AG08396 (cell line): ENCODE measurements around the gene CAV3.

Source experiments
- DNase-seq: peaks from one replicate; pipeline ENCODE4 v3.0.0; 2012; ENCODE audit warnings: low spot score, mixed read lengths

The CAV3 gene

DNA sequence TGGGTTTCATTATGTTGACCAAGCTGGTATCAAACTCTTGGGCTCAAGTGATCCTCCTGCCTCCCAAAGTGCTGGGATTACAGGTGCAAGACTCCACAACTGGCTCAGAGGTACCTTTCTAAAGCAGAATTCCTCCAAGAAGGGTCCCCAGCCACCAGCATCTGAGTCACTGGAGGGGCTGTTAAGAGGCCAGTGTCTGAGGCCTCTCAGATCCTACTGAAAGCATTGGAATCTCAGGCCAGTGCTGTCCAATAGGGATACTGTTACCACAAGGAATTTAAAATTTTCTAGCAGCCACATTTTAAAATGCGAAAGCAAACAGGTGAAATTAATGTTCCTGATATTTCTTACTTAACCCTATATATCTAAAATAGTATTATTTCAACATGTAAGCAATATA lies 1.3 kb downstream of the CAV3 start:
- DNase-seq: no peak

DNA sequence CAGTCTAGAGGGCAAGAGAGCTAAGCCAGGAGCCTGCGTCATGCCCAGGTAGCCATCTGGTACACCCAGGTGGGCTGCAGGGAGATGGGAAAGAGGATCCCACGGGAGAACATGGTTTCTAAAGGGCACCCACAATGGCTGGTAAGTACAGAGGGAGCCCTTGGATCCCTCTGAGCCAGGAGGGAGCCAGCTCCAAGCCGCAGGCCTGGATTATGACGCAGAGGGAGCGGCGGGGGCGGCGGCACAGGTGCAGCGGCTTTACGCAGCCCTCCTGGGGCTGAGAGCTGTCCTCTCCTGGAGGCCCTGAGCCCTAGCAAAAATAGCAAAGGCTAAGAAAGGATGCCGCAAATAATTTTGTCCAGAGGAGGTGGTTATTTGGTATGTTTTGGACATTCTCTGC lies 2.8 kb downstream of the CAV3 start:
- DNase-seq: no peak

DNA sequence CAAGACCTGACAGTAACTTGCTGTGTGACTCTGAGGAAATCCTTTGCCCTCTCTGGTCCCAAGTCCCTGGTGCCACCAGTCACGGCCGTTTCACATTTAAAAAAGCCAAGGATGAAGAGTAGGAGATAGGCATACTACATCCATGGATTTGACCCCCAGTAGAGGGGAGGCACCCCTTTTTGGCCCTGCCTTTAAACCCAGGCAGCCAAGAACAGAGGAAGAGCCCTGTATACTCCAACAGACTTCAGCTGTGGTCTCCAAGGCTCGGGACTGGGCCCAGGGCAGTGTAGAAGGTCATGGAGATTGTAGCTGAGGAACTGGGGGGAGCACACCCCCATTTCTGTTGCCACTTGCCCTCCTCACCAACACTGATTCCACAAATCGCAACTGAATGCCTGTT lies 3.7 kb downstream of the CAV3 start:
- no peak for DNase-seq

DNA sequence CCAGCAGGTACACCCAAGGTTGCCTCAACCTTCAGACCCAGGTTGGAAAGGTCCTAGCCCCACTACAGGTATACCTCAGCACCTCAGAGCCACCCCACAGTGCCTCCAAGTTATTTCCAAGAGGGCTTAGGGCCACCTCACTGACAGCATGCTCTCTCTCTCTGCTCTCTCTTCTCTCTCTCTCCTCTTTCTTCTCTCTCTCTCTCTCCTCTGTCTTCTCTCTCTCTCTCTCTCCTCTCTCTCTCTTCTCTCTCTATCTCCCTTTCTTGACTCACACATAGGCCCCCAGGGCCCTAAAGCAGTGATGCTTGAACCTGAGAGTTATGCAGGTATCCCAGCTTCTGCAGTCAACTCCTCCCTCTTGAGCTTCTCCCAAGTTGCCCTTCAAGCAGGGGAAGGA lies 4.2 kb downstream of the CAV3 start:
- no peak for DNase-seq

DNA sequence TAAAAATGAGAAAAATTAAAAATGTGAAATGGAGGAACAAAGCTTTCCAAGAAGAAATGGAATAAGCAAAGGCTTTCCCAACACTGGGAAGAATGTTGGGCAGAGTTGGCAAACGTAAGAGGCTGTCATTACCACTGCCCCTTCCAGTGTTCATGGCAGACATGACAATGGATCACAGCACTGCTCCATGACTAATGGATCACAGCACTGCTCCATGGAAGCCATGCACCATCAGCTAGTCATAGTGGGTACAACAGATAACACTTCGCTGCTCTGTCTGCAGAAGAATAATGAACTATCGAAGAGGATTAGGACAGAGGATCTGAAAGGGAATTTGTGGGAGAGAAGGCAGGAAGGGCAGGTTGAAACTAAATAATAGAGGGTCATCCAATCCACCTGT lies 5.0 kb downstream of the CAV3 start:
- DNase-seq: no peak

DNA sequence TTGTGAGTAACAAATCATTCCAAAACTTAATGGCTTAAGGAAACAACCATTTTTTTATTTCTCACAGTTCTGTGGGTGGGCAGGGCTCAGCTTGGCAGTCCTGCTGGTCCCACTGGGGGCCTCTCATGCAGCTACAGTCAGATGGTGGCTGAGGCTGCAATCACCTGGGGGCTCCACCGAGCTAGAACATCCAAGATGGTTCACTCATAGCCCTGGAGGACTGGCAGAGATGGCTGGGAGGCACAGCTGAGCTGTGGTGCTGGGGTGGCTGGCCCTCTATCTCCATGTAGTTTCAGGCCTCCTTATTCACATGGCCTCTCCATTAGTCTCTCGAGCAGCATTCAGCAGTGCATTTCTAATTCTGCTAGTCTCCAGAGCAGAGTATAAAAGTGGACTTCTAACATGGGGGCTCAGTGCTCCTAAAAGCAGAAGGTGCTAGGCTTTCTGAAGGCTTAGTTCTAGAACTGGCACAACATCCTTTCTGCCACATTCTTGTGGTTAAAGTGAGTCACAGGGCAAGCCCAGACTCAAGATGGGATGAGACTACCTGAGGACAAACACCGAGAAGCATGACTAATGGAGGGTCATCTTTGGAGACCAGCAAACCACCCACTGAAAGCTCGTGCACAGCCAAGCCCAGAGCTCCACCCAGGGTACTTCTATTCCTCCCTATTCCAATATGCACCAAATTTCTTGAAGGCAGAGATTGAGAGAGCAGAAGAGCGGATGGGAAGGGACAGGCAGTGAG lies 6.3 kb downstream of the CAV3 start:
- peak; percentile 68 for DNase-seq

DNA sequence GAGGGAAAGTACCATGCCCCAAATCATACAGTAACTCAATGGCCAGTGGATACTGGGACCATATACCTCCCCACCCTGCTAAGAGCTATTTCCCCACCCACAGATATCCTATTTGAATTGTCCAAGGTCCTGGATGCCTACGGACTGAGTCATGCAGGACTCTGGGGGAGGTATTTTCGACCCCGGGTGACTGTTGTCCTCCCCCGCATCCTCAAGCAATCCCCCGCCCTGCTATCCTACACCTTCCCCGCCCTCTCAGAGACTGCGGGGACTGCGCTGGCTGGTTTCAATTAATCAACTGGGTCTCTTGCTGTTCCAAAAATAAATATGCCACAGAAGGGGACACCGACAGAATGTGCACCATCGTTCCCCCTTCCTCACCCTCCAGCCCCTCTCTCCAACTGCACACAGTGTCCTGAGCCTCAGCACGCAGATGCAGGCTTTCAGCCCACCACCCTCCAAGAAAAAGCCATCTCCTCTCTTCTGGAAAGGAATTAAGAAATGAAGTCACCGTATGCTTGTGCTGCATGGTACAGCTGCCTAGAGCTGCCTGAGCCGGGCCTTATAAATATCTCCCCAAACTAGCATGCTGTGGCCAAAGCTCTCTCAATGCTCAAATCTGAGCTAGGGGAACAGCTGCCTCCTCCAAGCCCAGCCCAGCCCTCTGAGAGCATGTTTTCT lies 8.1 kb downstream of the CAV3 start:
- DNase-seq: peak; percentile 83

DNA sequence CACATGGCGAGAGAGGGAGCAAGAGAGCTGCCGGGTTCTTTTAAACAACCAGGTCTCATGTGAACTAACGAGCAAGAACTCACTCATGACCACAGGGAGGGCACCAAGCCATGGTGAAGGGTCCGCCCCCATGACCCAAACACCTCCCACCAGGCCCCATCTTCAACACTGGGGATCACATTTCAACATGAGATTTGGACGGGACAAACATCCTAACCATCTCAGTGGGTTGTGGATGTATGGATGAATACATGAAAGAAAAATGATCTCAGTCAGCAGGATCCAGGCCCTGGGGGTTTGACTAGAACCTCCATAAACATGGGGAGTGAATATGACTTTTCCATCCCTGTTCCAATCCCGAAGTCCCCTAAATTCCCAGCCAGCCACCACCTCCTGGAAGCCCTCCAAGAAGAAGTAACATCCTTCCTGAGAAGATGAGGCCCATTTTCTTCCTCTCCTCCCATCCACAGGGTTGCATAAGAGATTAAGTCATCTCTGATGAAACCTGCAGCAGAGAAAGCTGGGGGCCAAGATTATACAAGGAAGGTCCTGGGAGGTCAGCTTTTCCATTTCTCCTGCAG lies 9.5 kb downstream of the CAV3 start:
- peak; percentile 40 for DNase-seq

DNA sequence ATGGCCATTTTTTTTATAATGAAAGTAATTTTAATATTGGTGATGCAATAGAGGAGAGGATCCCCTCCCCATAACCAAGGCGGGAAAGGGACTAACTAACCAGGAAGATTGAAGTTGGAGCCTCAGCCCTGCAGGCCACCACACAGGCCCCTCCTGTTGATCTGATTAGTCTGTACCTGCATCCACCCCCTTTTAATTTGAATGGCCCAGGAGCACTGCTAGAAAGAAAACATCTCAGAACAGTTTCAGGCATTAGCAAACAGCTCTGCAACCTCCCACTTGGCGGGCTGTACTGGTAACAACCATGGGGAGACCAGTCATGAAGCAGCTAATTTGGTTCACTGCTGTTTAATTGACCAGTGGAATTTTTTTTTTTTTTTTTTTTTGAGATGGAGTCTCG lies 10.3 kb downstream of the CAV3 start:
- no peak for DNase-seq

DNA sequence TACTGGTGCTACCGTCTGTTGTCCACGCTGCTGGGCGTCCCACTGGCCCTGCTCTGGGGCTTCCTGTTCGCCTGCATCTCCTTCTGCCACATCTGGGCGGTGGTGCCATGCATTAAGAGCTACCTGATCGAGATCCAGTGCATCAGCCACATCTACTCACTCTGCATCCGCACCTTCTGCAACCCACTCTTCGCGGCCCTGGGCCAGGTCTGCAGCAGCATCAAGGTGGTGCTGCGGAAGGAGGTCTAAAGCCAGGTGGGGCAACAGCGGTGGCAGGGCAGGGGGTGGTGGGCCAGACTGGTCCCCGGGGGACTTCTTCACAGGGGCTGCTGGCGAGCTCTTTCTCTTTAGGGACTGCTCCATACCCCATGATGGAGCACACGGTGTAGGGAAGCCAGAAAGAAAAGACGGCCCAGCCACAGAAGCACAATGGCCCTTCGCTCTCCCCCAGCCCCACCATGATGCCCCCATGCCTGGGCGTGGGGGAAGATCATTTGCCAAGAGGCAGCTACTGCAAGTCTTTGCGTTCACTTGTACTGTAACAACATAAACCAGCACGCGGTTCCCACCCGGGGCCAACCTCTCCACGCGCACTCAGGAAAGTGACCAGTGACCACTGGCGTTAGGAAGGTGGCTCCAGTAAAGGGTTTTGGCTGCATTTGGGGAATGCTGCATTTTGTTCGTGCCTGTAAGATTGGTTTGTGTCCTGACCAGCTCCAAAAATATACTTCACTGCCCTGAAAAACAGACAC lies 12.2 kb downstream of the CAV3 start:
- DNase-seq: no peak

DNA sequence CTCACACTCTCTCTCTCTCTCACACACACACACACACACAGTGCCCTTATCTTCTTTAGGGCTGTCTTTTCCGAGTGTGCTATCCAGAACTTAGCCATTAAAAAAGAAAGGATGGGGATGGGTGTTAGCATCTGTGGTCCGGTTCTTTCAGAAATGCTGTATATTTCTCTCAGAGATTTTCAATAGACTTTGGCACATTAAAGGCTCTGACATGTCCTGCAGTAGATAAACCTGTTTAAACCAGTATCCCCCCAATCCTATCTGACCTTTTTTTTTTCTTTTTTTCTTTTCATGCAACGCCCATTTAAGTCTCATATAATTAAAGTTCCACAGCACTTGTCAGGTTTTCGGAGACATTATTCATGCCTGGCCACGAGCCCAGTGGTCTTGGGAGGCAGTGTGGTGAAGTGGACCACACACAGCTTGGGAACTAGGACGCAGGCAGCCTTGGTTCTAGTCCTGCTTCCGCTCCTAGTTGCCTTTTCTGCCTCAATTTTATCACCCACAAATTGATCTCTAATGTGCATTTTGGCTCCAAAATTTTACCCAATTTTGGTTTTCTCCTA lies 13.3 kb downstream of the CAV3 start:
- DNase-seq: no peak

DNA sequence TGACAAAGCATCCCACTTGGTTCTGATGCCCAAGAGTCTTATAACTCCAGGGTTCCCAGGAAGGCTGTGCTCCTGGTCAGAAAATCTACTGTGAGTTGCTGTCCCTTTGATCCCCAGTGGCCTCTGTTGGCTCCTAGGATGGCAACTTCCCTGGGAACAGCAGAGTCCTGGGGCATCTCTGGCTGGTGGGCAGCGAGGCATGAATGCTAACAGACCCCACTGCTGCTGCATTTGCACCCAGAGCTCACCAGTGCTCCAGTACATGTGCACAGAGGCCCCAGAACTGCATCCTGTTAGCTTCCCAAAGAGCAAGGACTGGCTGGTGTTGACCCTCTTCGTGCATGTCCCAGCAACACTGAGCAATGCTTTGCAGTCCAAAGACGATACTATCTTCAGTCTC lies 15.7 kb downstream of the CAV3 start:
- DNase-seq: no peak

DNA sequence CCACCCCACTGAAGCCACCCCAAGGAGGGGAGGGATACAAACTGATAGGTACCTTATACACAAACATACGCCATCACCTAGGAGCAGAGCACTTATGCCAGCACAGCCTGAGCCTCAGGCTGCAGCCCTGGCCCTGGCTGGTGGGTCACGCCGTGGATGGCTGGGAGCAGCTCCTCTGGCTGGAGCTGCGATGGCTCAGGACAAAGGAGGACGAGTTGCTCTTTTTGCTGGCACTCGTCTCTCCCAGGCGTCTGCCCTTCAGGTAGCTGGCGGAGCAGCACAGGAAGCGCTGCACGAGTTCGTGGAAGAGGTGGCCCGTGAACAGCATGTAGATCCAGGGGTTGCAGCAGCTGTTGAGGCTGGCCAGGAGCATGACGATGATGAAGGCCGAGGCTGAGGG lies 19.2 kb downstream of the CAV3 start:
- no peak for DNase-seq

DNA sequence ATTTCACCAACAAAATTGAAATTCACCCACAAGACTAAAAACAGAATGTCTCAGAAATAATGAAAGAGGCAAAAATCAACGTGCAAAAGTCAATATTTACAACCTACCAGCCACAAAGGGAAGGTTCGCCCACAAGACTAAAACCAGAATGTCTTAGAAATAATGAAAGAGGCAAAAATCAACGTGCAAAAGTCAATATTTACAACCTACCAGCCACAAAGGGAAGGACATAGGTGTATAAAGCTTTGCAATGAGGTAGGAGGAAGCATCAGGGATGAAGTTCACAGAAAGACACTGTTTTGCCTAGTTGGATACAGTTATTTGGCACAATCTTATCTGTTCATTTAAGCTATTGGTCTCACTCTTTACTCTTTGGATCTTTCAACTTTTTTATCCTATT lies 21.5 kb downstream of the CAV3 start:
- DNase-seq: no peak

DNA sequence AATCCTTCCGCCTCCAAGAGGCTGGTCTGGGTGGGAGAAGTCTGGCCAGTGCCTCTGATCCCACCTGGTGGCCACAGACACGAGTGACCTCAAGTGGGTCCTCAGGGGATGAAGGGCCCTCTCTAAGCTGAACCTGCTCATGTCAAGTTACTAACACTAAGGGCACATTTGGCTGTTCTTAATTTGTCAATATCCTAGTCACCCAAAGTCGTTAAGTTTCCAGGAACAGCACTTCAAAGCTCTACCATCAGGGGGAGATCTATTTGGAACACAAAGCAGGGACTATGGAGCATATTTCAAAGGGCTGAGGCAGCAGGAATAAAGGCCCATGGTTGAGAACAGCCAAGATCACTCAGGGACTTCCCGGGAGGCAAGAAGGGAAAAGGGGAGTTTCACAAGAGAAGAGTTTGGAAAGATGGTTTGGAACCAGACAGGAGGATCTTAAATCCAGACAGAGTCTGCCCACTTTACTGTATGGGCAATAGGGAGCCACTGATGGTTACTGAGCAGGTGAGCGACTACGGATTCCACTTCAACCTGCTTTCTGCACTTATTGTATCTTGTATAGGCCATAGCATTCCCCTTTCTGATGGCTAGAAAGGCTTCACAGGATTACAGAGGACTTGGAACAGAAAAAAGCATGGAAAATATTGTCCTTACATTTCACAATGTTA lies 22.1 kb downstream of the CAV3 start:
- DNase-seq: no peak

DNA sequence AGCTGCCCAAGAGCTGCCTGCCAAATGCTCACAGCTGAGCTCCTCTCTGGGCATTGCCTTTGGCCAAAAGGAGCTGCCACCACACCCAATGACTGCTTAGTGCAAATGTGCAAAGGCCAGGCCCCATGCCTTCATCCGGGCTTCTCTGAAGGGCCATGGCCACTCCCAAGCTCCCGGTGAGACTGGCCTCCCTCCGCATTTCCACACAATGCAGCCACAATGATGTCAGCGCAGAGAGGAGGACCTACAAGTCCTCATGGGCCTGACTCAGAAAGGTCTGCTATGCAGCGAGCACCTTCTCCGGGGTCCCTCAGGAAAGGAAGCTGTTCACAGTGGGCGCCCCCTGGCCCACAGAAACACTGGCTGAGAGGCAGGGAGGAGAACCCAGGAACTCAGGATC lies 23.1 kb downstream of the CAV3 start:
- DNase-seq: no peak

DNA sequence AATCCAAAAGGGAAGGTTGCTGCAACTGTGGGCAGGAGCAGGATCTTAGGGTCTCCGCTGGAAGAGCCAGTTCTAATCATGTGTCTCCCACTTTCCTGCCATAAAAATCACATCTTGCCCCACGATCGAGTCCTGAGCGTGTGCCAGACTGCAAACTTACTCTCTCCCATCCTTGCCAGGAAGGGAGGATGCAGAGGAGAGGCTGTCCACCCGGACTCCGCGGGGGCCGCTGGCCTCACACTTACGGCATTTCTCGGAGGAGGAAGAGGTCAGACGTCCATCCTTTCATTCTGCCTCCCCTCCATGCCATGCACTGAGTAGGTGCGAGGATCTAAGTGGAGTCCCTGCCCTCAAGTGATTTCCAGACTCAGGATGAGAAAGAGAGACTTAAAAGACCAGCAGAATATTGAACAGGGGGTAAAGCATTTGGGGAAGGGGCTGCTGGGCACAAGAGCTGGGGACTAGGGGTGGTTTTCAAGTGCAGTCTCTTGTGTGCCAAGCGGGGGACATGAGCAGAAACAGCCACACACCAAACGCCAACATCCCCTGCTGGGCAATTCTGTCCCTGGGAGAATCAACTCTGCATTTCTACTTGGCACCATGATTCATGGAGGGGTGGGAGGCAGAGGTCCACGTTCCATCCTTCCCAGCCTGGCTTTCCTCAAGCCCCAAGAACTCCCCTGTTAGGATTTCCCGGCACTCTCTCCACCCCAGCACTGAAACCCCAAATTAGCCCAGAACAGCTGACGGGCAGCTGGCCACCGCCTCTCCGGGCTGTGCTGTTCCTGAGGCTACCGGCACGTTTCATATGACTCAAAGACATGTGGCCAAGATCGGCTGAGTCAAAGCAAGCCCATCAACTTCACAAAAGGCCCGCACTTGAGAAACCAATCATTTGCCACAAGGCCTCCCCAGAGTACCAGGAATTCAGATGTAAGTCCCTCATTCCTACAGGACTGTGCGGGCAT lies 24.2 kb downstream of the CAV3 start:
- no peak for DNase-seq

DNA sequence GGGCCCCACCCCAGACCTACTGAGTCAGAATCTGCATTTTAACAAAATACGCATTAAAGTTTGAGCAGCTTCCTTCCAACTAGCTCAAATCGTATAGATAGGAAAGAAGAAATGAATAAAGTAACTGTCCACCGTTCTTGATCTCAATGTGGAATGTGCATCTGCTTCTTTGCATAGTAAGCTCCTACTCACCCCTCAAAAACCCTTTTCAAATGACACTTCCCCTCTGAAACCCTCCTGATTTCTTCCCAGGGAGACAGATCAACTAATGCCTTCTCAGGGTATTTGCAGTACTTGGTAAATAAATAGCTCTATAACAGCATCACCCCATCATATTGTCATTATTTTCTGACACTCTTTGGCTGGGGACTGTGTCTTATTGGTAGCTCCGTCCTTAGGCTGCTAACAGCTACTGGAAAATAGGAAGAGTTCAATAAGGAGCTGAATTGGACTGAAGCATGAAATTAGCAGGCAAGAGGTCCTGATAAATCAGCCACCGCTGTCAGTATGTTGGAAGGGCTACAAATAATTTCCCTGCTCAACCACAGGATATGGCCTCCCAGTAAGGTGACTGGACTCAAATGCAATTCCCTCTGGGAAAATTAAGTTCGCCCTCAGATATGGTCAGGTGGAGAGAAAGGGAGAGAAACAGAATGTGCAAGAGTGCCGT lies 25.6 kb downstream of the CAV3 start:
- no peak for DNase-seq

DNA sequence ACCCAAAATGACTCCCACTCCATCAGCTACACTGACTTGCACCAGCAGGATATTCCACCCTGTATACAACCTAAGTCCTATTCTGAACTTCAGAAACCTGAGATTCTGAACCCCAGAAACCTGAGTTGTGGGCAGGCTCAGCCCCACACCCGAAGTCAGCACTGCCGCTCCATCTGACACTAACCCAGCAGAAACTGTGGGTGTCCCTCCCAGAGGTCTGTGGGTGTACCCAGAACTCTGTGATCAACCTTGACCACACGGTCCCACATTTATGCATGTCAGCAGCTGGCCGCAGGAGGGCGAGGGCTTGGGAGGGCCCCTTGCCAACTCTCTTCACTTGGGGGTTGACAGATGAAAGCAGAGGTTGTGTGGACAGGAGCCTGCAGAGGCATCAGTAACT lies 26.5 kb downstream of the CAV3 start:
- no peak for DNase-seq

DNA sequence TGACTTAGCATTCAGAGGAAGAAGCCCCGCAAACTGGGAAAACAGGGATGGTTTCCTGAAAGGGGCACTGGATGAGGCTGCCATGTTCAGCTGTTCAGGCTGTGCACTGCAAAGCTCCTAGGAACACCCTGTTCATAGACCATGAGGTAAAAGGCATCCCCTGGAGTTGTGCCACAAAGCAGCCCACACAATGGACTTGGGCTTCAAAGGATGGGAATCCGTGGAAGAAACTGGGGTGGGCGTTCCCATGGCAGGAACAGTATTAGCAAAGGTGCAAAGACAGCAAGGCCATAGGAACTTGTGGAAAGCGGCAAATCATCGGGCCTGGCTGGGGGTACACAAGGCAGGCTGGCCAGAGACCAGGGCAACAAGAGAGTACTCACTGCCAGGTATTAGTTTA lies 26.9 kb downstream of the CAV3 start:
- no peak for DNase-seq
